WTC11 (cell line): ENCODE measurements around the gene PRR19. TPM values are rescaled to one million over a fixed set of nuclear protein-coding genes. Genes with fewer than 3 reads are reported as not detected.

Experiments used
- ATAC-seq: fragments of 200-7000 bp; cut with Tn5 transposase; 2 replicates; pipeline ENCODE4 v1.10.0; 2021; ENCODE audit warnings: mild to moderate bottlenecking, moderate library complexity
- CTCF ChIA-PET: fragments of 300-600 bp; sonication (Branson Sonifier 250); formaldehyde crosslinking; loops from one replicate; lab custom pipeline; 2021; ENCODE audit warnings: antibody characterized with exemption; lab: Charles Lee
- POLR2A ChIA-PET: fragments of 350-600 bp; sonication (Branson Sonifier 250); formaldehyde crosslinking; loops from one replicate; lab custom pipeline; 2021; ENCODE audit warnings: antibody characterized with exemption; lab: Charles Lee
- DNase-seq: peaks from one replicate; pipeline ENCODE4 v3.0.0; 2021; ENCODE audit warnings: low spot score
- H3K27ac Mint-ChIP-seq: 2 replicates; pipeline ENCODE4 v1.8.0; 2021; ENCODE audit warnings: mixed read lengths
- H3K27me3 Mint-ChIP-seq: 2 replicates; pipeline ENCODE4 v1.8.0; 2021; ENCODE audit warnings: low read depth, mild to moderate bottlenecking, moderate library complexity, mixed read lengths
- H3K36me3 Mint-ChIP-seq: 2 replicates; pipeline ENCODE4 v1.8.0; 2021; ENCODE audit warnings: mixed read lengths
- H3K4me1 Mint-ChIP-seq: 2 replicates; pipeline ENCODE4 v1.8.0; 2022; ENCODE audit warnings: mixed read lengths
- H3K4me3 Mint-ChIP-seq: 2 replicates; pipeline ENCODE4 v1.8.0; 2021; ENCODE audit warnings: mild to moderate bottlenecking, moderate library complexity, mixed read lengths
- H3K9me3 Mint-ChIP-seq: 2 replicates; pipeline ENCODE4 v1.8.0; 2021; ENCODE audit warnings: mixed read lengths
- CBFB ChIP-seq: sonication (generic); formaldehyde crosslinking; IDR thresholded peaks from 2 replicates; pipeline ENCODE4 v1.8.1; 2022; ENCODE audit warnings: mild to moderate bottlenecking, low read depth, missing genetic modification reagents
- EMX1 ChIP-seq: fragments of 250-450 bp; sonication (Bioruptor Pico); IDR thresholded peaks from 2 replicates; pipeline ENCODE4 v1.8.0; 2021; ENCODE audit warnings: mild to moderate bottlenecking
- ESRRA ChIP-seq: sonication (generic); formaldehyde crosslinking; IDR thresholded peaks from 2 replicates; pipeline ENCODE4 v1.8.1; 2022; ENCODE audit warnings: mild to moderate bottlenecking, missing genetic modification reagents, borderline replicate concordance
- ETV6 ChIP-seq: sonication (generic); formaldehyde crosslinking; IDR thresholded peaks from 2 replicates; pipeline ENCODE4 v1.8.1; 2022; ENCODE audit warnings: mild to moderate bottlenecking, missing genetic modification reagents
- FOXK1 ChIP-seq: sonication (generic); formaldehyde crosslinking; IDR thresholded peaks from 2 replicates; pipeline ENCODE4 v1.8.0; 2022; ENCODE audit warnings: mild to moderate bottlenecking, moderate library complexity, missing genetic modification reagents
- JUN ChIP-seq: sonication (generic); formaldehyde crosslinking; IDR thresholded peaks from 2 replicates; pipeline ENCODE4 v1.8.0; 2023; ENCODE audit warnings: mild to moderate bottlenecking, missing genetic modification reagents
- KAT7 ChIP-seq: sonication (generic); formaldehyde crosslinking; IDR thresholded peaks from 2 replicates; pipeline ENCODE4 v1.8.1; 2023; ENCODE audit warnings: missing genetic modification reagents, mild to moderate bottlenecking, borderline replicate concordance
- NFATC4 ChIP-seq: fragments of 250-450 bp; sonication (Bioruptor Pico); IDR thresholded peaks from 2 replicates; pipeline ENCODE4 v1.9.0; 2021; ENCODE audit warnings: mild to moderate bottlenecking
- RORB ChIP-seq: fragments of 250-450 bp; sonication (Bioruptor Pico); IDR thresholded peaks from 2 replicates; pipeline ENCODE4 v1.9.0; 2021; ENCODE audit warnings: mild to moderate bottlenecking
- SMAD3 ChIP-seq: sonication (generic); formaldehyde crosslinking; IDR thresholded peaks from 2 replicates; pipeline ENCODE4 v1.8.0; 2022; ENCODE audit warnings: missing genetic modification reagents, mild to moderate bottlenecking, borderline replicate concordance
- SOX15 ChIP-seq: fragments of 250-450 bp; sonication (Bioruptor Pico); IDR thresholded peaks from 2 replicates; pipeline ENCODE4 v1.9.0; 2021; ENCODE audit warnings: mild to moderate bottlenecking
- ZNF219 ChIP-seq: sonication (generic); formaldehyde crosslinking; IDR thresholded peaks from 2 replicates; pipeline ENCODE4 v1.8.0; 2023; ENCODE audit warnings: missing genetic modification reagents, mild to moderate bottlenecking, borderline replicate concordance
- ZNF423 ChIP-seq: fragments of 250-450 bp; sonication (Bioruptor Pico); IDR thresholded peaks from 2 replicates; pipeline ENCODE4 v2.1.2; 2022; ENCODE audit warnings: mild to moderate bottlenecking, moderate library complexity
- total RNA-seq: library from RNA; stranded (reverse); gene quantifications from 3 replicates; pipeline ENCODE4 v1.2.3, GENCODE V29; 2021
- TF ChIP-seq, protein P1 (sequence below): sonication (generic); formaldehyde crosslinking; IDR thresholded peaks from 2 replicates; pipeline ENCODE4 v1.8.1; 2023; ENCODE audit warnings: mild to moderate bottlenecking, missing genetic modification reagents, moderate library complexity
- TF ChIP-seq, protein P2 (sequence below): fragments of 250-450 bp; sonication (Bioruptor Pico); IDR thresholded peaks from 2 replicates; pipeline ENCODE4 v1.9.0; 2021; ENCODE audit warnings: mild to moderate bottlenecking, borderline replicate concordance
- TF ChIP-seq, protein P3 (sequence below): sonication (generic); formaldehyde crosslinking; IDR thresholded peaks from 2 replicates; pipeline ENCODE4 v1.8.1; 2022; ENCODE audit warnings: low read depth, mild to moderate bottlenecking, moderate library complexity, missing genetic modification reagents, borderline replicate concordance
- TF ChIP-seq, protein P4 (sequence below): sonication (generic); formaldehyde crosslinking; IDR thresholded peaks from 2 replicates; pipeline ENCODE4 v1.8.0; 2022; ENCODE audit warnings: mild to moderate bottlenecking, missing genetic modification reagents
- TF ChIP-seq, protein P5 (sequence below): sonication (generic); formaldehyde crosslinking; conservative IDR thresholded peaks from 2 replicates; pipeline ENCODE4 v1.8.1; 2023; ENCODE audit warnings: mild to moderate bottlenecking, low read depth, missing genetic modification reagents, moderate library complexity
- TF ChIP-seq, protein P6 (sequence below): sonication (generic); formaldehyde crosslinking; IDR thresholded peaks from 2 replicates; pipeline ENCODE4 v1.8.0; 2023; ENCODE audit warnings: mild to moderate bottlenecking, missing genetic modification reagents

PRR19 gene
- total RNA-seq, 1 experiment from 2014 or later = 3.7 TPM

DNA sequence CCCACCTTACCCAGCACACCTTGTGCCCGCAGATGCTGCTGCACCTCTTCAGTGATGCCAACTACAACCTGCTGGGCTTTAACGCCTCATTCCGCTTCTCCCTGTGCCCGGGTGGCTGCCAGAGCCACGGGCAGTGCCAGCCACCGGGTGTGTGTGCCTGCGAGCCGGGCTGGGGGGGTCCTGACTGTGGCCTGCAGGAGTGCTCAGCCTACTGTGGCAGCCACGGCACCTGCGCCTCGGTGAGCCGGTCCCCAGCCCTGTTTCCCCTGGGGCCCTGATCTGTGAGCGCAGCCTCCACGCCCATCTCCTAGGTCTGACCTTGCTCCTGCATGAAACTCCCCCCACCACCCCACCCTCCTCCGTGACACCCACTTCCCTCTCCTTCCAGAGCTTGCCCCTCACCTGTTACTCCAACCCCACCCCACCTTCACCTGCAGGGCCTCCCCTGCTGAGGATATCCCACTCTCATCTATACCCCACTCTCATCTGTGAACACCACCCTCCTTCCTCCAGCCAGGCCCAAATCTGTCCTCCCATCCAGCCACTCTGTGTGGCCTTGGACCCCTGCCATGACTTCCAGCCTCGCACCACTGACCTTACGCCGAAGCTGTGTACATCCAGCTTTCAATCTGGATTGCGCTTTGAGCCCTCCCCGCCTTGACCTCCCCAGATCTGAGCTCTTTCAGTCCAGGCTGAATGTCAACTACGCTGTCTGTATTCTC is 32.2 kb downstream of the PRR19 start:
- Mint-ChIP-seq H3K27ac (no peak overlapping the region), H3K4me3 (no peak overlapping the region), H3K27me3 (no peaks in the 10 kb centered on the region), H3K36me3 (peaks cover 6% of the 10 kb centered on the region), H3K4me1 (peaks cover 12% of the 10 kb centered on the region), H3K9me3 (no peaks in the 10 kb centered on the region)
- ChIA-PET POLR2A (no interaction called here), CTCF (interaction anchor here (1.3 kb wide), 1 partner anchor 9 kb away, joined by 3 read pairs; no protein-coding TSS in a partner anchor)
- TF ChIP-seq, protein P1, sequence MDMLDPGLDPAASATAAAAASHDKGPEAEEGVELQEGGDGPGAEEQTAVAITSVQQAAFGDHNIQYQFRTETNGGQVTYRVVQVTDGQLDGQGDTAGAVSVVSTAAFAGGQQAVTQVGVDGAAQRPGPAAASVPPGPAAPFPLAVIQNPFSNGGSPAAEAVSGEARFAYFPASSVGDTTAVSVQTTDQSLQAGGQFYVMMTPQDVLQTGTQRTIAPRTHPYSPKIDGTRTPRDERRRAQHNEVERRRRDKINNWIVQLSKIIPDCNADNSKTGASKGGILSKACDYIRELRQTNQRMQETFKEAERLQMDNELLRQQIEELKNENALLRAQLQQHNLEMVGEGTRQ = no peak
- TF ChIP-seq CBFB (CRISPR knock-in tag) = no peak
- no peak for TF ChIP-seq SMAD3 (CRISPR knock-in tag)
- TF ChIP-seq ZNF423 (CRISPR knock-in tag) = no peak
- TF ChIP-seq, protein P2, sequence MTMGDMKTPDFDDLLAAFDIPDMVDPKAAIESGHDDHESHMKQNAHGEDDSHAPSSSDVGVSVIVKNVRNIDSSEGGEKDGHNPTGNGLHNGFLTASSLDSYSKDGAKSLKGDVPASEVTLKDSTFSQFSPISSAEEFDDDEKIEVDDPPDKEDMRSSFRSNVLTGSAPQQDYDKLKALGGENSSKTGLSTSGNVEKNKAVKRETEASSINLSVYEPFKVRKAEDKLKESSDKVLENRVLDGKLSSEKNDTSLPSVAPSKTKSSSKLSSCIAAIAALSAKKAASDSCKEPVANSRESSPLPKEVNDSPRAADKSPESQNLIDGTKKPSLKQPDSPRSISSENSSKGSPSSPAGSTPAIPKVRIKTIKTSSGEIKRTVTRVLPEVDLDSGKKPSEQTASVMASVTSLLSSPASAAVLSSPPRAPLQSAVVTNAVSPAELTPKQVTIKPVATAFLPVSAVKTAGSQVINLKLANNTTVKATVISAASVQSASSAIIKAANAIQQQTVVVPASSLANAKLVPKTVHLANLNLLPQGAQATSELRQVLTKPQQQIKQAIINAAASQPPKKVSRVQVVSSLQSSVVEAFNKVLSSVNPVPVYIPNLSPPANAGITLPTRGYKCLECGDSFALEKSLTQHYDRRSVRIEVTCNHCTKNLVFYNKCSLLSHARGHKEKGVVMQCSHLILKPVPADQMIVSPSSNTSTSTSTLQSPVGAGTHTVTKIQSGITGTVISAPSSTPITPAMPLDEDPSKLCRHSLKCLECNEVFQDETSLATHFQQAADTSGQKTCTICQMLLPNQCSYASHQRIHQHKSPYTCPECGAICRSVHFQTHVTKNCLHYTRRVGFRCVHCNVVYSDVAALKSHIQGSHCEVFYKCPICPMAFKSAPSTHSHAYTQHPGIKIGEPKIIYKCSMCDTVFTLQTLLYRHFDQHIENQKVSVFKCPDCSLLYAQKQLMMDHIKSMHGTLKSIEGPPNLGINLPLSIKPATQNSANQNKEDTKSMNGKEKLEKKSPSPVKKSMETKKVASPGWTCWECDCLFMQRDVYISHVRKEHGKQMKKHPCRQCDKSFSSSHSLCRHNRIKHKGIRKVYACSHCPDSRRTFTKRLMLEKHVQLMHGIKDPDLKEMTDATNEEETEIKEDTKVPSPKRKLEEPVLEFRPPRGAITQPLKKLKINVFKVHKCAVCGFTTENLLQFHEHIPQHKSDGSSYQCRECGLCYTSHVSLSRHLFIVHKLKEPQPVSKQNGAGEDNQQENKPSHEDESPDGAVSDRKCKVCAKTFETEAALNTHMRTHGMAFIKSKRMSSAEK (CRISPR knock-in tag) = no peak
- TF ChIP-seq JUN (CRISPR knock-in tag) = no peak
- no peak for TF ChIP-seq NFATC4 (CRISPR knock-in tag)
- TF ChIP-seq, protein P3, sequence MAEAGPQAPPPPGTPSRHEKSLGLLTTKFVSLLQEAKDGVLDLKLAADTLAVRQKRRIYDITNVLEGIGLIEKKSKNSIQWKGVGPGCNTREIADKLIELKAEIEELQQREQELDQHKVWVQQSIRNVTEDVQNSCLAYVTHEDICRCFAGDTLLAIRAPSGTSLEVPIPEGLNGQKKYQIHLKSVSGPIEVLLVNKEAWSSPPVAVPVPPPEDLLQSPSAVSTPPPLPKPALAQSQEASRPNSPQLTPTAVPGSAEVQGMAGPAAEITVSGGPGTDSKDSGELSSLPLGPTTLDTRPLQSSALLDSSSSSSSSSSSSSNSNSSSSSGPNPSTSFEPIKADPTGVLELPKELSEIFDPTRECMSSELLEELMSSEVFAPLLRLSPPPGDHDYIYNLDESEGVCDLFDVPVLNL (CRISPR knock-in tag) = no peak
- TF ChIP-seq ESRRA (CRISPR knock-in tag) = no peak
- TF ChIP-seq, protein P4, sequence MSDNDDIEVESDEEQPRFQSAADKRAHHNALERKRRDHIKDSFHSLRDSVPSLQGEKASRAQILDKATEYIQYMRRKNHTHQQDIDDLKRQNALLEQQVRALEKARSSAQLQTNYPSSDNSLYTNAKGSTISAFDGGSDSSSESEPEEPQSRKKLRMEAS = no peak
- TF ChIP-seq RORB = no peak
- TF ChIP-seq ZNF219 (CRISPR knock-in tag) = no peak
- TF ChIP-seq ETV6 = no peak
- no peak for TF ChIP-seq FOXK1 (CRISPR knock-in tag)
- DNase-seq = no peak
- no peak for ATAC-seq

DNA sequence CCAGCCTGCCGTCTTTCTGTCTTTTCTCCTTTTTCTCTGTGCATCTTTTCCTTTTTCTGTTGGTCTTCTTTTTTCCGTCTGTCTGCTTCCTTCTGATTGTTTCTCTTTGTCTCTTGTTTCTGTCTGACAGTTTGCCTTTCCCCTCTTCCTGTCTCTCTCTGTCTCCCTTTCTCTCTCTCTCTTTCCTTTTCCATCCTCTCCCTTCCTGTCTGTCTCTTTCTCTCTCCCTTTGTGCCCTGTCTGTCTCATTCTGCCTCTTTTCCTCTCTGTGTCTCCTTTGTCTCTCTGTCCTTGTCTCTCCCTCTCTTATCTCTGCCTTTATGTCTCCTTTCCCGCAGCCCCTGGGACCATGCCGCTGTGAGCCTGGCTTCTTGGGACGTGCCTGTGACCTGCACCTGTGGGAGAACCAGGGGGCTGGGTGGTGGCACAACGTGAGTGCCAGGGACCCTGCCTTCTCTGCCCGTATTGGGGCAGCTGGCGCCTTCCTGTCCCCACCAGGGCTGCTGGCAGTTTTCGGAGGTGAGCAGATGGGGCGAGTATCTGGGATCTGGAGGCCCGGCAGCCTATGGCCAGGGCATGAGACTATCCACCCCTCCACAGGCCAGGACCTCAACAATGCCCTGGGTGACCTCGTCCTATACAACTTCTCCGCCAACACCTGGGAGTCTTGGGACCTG is 32.9 kb downstream of the PRR19 start:
- no peaks in the 10 kb centered on the region for H3K27me3 Mint-ChIP-seq
- ChIA-PET CTCF (interaction anchor here (1.3 kb wide), 1 partner anchor 8 kb away, joined by 3 read pairs; no protein-coding TSS in a partner anchor), POLR2A (no interaction called here)
- no peak overlapping the region for H3K27ac Mint-ChIP-seq
- no peak overlapping the region for H3K4me3 Mint-ChIP-seq
- H3K9me3 Mint-ChIP-seq = no peaks in the 10 kb centered on the region
- peaks cover 8% of the 10 kb centered on the region for H3K4me1 Mint-ChIP-seq
- peaks cover 6% of the 10 kb centered on the region for H3K36me3 Mint-ChIP-seq
- no peak for ATAC-seq
- DNase-seq = no peak
- no peak for TF ChIP-seq KAT7
- TF ChIP-seq SOX15 (CRISPR knock-in tag) = no peak
- TF ChIP-seq, protein P5, sequence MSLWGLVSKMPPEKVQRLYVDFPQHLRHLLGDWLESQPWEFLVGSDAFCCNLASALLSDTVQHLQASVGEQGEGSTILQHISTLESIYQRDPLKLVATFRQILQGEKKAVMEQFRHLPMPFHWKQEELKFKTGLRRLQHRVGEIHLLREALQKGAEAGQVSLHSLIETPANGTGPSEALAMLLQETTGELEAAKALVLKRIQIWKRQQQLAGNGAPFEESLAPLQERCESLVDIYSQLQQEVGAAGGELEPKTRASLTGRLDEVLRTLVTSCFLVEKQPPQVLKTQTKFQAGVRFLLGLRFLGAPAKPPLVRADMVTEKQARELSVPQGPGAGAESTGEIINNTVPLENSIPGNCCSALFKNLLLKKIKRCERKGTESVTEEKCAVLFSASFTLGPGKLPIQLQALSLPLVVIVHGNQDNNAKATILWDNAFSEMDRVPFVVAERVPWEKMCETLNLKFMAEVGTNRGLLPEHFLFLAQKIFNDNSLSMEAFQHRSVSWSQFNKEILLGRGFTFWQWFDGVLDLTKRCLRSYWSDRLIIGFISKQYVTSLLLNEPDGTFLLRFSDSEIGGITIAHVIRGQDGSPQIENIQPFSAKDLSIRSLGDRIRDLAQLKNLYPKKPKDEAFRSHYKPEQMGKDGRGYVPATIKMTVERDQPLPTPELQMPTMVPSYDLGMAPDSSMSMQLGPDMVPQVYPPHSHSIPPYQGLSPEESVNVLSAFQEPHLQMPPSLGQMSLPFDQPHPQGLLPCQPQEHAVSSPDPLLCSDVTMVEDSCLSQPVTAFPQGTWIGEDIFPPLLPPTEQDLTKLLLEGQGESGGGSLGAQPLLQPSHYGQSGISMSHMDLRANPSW (CRISPR knock-in tag) = no peak
- TF ChIP-seq EMX1 (CRISPR knock-in tag) = no peak
- TF ChIP-seq, protein P6, sequence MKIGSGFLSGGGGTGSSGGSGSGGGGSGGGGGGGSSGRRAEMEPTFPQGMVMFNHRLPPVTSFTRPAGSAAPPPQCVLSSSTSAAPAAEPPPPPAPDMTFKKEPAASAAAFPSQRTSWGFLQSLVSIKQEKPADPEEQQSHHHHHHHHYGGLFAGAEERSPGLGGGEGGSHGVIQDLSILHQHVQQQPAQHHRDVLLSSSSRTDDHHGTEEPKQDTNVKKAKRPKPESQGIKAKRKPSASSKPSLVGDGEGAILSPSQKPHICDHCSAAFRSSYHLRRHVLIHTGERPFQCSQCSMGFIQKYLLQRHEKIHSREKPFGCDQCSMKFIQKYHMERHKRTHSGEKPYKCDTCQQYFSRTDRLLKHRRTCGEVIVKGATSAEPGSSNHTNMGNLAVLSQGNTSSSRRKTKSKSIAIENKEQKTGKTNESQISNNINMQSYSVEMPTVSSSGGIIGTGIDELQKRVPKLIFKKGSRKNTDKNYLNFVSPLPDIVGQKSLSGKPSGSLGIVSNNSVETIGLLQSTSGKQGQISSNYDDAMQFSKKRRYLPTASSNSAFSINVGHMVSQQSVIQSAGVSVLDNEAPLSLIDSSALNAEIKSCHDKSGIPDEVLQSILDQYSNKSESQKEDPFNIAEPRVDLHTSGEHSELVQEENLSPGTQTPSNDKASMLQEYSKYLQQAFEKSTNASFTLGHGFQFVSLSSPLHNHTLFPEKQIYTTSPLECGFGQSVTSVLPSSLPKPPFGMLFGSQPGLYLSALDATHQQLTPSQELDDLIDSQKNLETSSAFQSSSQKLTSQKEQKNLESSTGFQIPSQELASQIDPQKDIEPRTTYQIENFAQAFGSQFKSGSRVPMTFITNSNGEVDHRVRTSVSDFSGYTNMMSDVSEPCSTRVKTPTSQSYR (CRISPR knock-in tag) = no peak
